ENCODE data around the gene TMEM151A.
A peak's percentile ranks its signal among the peaks of the same experiment; 100 is the strongest.

Gene TMEM151A

GRCh38 chr11:66338276-66339161, 46.8 kb downstream of the TMEM151A start:
- DNase-seq: no peak

- no peak for DNase-seq
These were observed 47.5 kb downstream of the TMEM151A start for GRCh38 chr11:66339162-66339675.

GRCh38 chr11:66339686-66340483, 48.2 kb downstream of the TMEM151A start:
- DNase-seq: no peak

GRCh38 chr11:66340596-66341501, 49.2 kb downstream of the TMEM151A start:
- no peak for DNase-seq

GRCh38 chr11:66341502-66342126, 49.9 kb downstream of the TMEM151A start:
- no peak for DNase-seq

GRCh38 chr11:66343176-66343575, 51.5 kb downstream of the TMEM151A start:
- DNase-seq: no peak

- DNase-seq: peak; percentile 85
These were observed 53.0 kb downstream of the TMEM151A start, which contains the start of gene BRMS1 for GRCh38 chr11:66344550-66345315. BRMS1 (minus strand) TSS chr11:66345104; CDS start chr11:66342234, 2,870 bp downstream.

- DNase-seq: no peak
These were observed 53.6 kb downstream of the TMEM151A start for GRCh38 chr11:66345316-66345649.
